Measurements from ENCODE around the gene AP3S2.
A peak's percentile ranks its signal among the peaks of the same experiment; 100 is the strongest.
"Not testable (repeated sequence)": the region's sequence is repeated elsewhere in the genome, so short reads cannot be mapped to it uniquely, and the experiment has no call there.

Gene AP3S2

DNA sequence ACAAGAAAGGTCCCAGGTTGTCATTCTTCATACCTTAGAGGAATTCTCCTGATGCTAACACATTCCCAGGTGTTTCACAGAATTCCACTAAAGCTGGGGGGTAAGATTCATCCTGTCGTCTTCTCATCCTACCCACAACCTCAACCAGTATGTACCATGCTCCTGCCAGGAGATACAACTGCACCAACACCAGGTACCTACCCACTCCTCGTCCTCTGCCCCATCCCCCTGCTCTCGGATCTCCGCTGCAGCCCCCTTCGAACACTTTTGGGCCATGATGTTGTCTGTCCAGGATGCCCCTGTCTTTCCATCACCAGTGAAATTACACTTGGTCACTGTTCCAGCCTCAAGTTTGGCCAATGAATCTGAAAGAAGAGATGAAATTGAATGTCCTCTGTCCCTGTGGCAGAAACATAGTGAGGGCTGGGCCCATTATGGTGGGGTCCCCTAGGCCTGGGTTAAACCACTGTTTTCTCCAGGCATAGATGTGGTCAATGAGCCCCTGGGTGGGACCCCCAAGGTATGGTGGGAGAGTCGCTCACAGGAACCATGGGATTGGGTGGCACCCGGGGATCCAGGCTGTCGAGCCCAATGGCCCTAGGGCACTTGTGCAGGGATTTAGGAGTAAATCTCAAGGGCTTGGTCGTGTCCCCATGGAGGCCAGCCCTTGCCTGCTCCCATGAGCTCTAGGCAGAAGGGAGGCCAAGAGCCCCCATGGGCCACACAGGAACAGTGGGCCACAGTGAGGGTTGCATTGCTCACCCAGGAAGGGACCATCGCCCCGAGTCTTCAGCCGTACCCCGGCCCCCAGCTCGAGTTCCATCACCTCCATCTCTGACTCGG lies 9.4 kb upstream of the AP3S2 start:
- DNase-seq: no peak

DNA sequence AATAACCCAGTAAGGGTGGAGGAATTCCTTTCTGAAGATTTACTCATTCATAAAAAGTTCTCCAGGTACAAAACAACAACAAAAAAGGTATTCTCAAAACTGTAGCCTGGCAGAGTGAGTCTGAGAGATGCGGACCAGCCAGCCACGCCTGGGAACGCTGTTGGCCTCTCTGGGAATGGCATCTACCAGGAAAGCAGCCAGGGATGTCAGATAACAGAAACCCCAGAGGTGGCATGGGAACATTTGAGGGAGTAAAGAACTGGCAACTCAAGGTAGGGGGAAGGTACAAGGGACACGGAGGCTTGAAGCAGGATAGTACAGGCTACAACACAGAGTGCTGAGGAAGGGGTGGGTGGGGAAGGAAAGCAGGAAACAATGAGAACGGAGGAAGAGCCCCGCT lies 7.1 kb upstream of the AP3S2 start:
- no peak for DNase-seq

DNA sequence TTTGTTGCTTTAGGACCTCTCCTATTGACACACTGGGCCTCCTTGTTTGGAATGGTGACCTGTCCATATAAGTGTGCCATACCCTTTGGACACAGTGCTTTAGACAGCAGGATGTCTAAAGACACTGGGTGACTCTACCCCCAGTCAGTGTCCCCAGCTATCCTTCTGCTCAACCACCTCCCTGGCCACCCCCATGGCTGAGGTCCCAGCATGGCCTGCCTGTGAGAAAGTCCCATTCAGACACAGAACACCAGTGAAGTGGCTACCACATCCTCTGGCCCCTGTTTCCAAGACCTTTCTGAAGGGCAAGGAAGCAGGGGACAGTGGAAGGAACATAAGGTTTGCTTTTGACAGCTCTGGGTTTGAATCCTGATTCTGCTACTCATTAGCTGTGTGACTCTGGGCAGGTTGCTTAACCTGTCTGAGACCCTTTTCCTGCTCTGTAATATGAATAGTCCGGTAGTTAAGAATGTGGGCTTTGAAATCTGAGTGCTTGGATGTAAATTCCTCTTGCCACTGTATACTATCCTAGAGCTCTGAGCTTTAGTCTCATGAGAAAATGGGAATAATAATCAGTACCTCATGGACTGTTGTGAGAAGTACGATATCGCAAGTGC lies 6.3 kb upstream of the AP3S2 start:
- DNase-seq: no peak

DNA sequence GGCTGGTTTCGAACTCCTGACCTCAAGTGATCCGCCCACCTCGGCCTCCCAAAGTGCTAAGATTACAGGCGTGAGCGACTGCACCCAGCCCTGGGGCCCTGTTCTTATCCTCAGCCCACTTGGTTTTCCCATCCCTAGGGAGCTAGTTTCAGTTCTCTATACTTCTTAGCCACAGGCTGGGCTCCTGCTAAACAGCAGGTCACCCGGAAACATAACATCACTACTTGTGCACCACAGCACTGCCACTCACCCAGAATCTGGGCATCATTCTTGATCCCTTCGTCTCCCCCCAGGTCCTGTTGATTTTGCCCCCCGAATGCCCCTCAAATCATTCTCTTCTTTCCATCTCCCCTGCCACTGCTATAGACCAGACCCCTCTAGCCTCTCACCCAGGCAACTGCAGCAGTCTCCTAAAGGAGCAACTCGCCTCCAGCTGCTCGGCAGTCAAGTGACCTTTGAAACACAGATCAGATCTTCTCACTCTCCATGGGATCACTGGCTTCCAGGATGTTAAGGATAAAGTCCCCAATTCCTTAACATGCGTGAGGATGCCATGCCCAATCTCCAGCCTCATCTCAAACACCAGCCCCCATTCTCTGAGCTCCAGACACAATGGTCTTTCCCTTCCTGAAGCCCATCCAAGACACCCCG lies 5.6 kb upstream of the AP3S2 start:
- DNase-seq: no peak

DNA sequence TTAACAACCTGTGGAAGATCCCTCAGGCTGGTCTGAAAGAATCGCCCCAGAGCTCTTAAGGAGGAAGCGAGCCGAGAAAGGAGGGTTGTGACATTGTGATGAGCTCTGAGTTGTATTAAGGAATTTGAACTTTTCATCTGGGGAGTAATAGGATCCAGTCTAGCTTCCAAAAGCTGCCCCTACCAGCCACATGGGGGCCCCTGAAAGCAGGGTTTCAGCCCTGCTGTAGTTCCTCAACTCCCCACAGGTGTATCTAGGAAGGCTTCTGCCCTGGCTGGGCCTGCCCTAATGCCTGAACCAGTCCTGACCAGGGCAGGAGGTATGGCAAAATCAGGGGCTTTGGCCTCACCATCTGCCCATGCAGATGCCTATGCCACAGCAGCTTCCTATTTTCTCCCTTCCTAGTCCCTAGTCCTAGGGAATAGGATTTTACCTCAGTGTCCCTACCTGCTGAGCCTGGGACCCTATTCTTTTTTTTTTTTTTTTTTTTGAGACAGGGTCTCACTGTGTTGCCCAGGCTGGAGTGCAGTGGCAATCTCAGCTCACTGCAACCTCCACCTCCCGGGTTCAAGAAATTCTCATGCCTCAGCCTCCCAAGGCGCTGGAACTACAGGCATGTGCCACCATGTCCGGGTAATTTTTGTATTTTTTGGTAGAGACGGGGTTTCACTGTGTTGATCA lies 5.0 kb upstream of the AP3S2 start:
- DNase-seq: peak; percentile 20

DNA sequence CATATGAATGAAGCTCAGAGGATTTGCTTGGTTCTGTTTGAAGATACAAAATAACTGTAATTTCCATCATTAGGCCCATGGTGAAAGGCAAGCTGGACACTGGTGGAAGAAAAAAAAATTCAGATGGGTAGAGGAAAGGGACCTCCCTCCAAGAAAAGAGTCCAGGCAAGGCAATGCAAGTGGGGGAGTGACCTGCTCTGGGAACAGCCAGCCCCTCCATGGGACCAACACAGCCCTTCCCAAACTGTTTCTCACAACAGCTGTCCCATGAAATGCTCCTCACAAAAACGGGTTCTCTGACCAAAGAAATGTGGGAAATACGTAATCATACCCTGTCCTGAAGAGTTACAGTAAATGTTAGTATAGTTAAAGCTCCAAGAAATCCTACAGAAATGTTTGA lies 4.4 kb upstream of the AP3S2 start:
- DNase-seq: no peak

DNA sequence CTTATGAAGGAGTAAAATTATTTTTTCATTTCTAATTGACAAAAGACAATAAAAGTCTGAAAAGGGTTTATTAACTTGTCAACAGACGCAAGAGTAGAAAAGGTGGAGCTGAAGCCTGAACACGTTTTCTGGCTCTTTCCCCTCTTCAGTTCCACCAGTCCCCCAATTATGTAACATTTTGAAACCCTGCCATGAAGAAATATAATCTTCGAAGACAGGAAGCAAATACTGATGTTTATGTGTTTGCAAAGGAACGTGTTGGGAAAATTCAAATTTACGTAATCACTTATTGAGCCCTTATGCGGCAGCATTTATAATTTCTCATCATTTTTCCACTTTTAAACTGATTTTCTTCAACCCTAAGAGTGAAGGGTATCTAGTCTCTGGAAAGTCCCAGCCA lies 767 bp downstream of the AP3S2 start:
- no peak for DNase-seq

DNA sequence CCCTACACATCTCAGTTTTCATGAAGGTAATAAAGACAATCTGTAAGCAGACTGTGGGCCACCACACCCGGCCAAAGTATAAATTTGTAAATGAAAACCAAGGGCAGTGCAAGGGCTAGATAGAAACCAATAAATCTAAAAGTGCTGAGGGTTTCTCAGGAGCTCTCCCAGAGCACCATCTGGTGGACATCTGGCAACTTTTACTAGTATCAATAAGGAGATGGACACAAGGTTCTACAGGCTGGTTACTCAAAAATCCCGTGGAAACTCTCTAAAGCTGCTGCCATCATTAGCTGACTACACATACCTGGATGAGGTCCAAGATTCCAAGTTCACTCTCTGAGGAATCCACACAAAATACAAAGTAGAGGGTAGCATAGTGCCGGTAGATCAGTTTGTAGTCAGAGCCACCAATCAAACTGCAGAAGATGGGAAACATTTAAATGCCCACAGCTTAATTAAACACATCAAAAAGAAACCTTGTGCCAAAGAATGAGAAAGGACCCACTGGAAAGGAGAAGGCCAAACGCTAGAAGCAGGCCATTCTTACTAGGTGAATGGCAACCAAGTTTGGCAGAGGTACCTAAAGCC lies 5.5 kb downstream of the AP3S2 start:
- no peak for DNase-seq

DNA sequence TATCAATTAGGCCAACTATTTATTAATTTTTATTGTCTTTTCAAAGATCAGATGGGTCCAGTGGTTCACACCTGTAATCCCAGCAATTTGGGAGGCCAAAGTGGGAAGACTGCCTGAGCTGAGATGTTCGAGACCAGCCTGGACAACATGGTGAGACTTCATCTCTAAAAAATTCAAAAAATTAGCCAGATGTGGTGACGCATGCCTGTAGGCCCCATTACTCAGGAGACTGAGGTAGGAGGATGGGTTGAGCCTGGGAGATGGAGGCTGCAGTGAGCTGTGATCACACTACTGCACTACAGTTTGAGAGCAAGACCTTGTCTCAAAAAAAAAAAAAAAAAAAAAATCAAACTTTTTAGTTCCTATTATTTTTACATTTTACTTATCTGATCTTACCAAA lies 8.2 kb downstream of the AP3S2 start:
- no peak for DNase-seq

DNA sequence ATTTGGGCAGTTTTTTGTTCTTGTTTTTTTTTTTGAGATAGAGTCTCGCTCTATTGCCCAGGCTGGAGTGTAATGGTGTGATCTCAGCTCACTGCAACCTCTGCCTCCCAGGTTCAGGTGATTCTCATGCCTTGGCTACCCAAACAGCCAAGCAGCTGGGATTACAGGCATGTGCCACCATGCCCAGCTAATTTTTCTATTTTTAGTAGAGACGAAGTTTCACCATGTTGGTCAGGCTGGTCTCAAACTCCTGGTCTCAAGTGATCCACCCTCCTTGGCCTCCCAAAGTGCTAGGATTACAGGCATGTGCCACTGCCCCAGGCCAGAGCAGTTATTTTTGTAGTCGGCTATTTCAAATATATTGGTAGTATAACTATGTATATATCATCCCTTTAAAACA lies 8.6 kb downstream of the AP3S2 start:
- DNase-seq: not testable (repeated sequence)

DNA sequence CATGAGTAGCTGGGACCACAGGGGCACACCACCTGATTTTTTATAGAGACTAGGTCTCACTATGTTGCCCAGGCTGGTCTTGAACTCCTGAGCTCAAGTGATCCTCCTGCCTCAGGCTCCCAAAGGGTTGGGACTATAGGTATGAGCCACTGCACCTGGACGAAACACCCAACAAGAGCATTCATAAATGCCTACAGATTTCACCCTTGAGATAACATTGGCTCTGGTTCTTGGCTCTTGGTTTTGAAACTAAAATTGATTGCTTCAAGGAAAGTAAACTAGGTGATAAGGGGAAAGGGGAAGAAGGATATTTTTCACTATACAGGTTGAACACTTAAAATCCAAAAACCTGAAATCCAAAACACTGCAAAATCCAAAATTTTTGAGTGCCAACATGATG lies 10.3 kb downstream of the AP3S2 start:
- DNase-seq: no peak

DNA sequence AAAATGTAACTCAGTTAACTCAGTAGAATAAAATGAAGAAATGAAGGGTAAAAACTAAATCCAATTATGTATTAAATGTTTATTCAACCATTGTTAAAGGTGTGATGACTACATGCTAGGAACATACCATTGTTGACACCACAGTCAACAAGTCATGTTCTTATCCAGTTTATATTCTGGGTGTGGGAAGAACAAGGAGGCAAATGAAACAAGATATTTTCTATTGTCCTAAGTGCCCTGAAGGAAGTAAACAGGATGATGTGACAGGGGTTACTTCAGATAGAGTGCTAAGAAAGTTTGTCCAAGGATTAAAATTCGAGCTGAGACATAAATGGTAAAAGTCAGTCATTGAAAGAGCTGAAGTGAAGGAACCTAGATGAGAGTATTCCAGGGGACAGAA lies 13.1 kb downstream of the AP3S2 start:
- no peak for DNase-seq

DNA sequence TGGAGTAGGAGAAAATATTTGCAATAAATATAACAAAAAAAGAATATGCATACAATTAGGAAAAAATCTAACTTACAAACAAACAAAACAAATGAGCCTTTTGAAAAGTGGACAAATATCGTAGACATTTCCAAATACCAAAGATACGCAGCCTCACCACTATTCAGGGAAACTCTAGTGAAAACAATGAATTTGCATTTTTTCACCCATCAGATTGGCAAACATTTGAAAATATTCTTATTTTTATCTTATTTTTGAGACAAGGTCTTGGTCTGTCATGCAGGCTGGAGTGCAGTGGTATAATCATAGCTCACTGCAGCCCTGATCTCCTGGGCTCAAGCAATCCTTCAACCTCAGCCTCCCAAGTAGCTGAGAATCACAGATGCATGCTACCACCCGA lies 15.5 kb downstream of the AP3S2 start:
- DNase-seq: no peak

DNA sequence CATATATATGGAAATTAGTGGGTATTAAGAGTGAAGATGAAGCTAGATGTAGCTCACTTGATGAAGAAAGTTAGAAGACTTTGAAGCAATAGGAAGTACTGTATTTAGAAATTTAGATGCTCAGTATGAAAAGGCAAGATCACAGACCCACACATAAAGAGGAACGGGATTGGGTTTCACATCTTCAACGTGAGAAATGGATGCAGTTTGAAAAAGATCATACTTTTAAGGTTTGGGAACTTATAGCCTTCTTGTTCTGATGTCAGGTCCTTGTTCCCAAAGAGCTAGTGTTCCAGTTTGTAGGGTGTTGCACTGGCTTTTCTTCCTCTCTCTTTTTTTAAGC lies 16.7 kb downstream of the AP3S2 start:
- no peak for DNase-seq

DNA sequence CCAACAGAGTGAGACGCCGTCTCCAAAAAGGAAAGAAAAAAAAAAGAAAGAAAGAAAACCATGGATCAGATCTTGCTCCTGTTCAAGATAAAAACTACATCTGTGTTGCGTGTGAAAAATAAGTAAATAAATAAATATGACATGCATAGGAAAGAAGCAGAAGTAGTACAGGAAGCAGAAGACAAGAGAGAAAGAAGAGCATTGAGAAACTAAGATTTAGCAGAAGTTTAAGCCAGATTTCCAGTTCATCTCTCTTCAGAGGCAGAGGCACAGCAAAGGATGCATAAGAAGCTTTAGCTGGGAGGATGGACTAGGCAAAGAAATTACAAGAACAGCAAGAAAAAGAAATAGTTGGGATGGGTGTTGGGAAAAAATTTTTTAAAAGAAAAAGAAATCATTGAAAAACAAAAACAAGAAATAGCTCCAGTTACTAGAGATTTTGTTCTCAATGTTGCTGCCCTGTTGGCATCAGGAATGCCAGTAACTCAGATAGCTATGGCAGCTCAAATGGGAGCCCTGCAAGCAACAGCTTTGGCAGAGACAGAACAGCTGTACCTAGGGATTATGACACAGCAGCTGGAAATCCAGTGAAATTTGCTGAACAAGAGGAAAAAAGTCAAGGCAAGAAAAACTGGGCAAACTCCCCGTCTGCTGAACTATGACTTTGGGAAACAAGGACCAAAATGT lies 17.3 kb downstream of the AP3S2 start:
- no peak for DNase-seq

DNA sequence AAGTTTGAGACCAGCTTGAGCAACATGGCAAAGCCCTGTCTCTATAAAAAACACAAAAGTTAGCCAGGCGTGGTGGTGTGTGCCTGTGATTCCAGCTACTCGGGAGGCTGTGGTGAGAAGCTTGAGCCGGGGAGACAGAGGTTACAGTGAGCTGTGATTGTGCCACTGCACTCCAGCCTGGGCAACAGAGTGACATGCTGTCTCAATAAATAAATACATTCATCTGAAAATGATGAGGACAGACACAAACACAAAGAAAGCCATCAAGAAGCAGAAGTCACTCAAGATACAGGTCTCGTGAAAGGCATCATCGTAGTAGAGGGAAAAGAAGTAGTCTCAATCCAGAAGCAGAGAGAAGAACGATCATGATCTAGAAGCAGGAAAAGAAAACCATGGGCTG lies 18.1 kb downstream of the AP3S2 start:
- DNase-seq: no peak

DNA sequence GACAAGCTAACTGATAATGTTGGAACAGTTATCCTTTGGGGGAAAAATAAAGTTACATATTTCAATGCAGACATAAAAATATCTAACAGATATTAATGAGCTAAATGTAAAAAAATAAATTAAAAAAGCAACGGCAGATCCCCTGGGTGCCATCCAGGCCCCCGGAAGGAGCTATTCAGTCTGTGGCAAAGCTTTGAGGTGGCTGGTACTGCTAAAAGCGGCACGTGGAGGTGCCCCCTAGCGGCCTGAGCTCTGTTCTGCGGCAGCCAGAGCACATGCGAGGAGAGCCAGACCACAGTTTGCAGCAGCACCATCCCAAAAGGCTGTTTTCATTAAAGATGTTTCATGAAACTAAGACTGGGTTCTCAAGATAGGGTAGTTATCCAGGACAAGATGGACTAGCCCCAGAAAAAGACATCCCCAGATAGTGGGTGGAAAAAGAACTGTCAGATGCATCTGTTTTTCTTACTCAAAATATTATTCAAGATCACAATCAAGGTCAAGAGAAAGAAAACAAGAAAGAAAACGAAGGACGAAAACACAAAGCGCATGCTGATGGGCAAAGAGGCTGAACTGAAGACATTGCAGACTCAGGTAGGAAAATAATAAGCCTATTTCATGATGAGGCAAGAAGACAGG lies 18.7 kb downstream of the AP3S2 start:
- peak; percentile 65 for DNase-seq

DNA sequence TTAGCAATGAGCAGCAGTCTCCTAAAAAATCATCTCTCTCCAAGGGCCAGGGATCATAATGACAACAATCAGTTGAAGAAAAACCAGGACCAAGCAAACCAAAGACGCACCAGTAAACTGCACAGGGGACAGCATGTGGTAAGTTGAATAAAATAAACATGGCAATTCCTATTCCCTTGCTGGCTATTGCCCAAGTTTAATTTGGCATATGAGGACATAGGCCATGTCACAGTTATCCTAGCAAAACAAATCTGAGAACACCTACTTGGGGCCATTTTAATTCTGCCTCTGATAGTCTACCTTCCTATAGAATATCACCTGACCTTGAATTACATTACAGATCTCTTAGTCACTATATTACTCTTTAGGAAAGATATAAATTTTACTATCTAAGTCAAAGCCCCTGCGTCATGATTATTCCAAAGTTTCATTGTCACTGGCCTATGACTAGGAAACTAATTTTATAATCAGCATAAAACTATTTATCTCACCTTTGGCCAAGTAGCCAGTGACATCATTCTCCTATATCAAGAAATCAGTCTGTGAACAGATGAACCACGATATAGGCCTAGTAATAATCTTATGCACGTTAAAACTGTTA lies 23.0 kb downstream of the AP3S2 start:
- no peak for DNase-seq

DNA sequence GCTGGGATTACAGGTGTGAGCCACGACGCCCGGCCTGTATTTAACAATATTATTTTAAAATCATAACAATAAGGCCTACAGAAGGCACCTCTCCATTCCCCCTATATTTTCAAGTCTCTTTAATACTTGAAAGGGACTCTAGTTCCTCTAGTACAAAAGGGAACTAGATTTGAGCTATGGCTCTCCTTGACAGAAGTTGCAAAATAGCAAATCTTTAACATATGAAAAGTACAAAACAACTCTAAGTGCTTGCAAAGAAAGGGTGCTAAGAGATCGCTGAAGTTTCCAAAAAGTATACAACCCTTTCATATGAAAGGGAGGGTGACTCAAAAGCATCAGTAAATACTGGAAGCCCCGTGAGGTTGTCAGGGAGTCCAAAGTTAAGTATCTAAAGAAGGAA lies 23.8 kb downstream of the AP3S2 start:
- DNase-seq: no peak

DNA sequence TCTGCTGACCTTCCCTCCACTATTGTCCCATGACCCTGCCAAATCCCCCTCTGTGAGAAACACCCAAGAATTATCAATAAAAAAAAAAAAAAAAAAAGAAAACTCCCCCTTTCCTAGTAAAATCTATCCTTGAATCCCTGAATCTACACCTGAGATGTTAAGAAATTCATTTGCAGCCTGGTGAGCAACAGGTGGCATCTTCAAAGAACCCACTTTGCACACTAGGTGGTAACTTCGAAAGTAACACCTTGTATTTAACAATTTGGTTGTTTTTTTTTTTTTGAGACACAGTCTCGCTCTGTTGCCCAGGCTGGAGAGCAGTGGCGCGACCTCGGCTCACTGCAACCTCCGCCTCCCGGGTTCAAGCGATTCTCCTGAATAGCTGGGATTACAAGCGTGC lies 24.3 kb downstream of the AP3S2 start:
- DNase-seq: not testable (repeated sequence)

DNA sequence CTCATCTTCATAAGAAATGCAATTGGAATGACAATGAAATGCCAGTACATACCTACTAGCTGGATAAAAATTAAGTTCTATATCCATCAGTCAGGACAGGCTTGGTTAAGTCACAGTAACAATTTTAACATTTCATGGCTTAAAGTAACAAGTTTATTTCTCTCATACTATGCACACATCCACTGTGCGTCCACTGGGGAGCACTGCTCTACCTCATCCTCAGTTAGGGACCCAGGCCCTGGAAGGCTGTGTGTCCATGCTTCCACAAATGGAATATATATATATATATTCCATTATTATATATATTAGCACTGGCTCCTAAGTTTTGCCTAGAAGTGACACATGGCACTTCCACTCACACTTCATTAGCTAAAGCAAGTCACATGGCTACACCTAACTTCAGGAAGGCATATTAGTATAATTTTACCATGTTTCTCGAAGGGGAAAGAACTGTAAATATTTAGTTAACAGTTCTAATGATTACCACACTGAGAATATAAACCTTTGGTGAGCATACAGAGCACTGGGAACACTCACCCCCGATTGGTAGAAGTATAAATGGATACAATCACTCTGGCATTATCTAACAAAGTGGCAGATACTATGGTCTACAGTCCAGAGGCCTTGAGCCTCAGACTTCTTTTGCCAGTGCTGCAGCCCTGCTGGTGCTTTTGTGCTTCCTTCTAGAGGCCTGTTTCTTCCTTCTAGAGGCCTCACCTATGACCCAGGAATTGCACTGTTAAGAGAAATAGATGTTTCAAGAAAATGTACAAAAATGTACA lies 28.6 kb downstream of the AP3S2 start:
- no peak for DNase-seq

All from NCI-H2171 (cell line).